K562 (cell line): ENCODE results near the gene WNT11. TPM values are rescaled to one million over a fixed set of nuclear protein-coding genes. Genes with fewer than 3 reads are reported as not detected.
A peak's percentile ranks its signal among the peaks of the same experiment; 100 is the strongest.

Experiments
- ATAC-seq: fragments of 200-7000 bp; cut with Tn5 transposase; 3 replicates; pipeline ENCODE4 v1.9.1; 2020; ENCODE audit warnings: moderate library complexity
- BruUV-seq: library from RNA; stranded (reverse); fragments of 400-500 nt; replicated peaks from 2 replicates; lab custom pipeline; 2021; lab: Mats Ljungman, UMichigan
- CTCF ChIA-PET: fragments of 300-600 bp; formaldehyde crosslinking; extraction: SDS; loops from one replicate; lab custom pipeline; 2021; ENCODE audit warnings: low intra/inter-chr PET ratio; lab: Yijun Ruan, JAX
- POLR2A ChIA-PET: fragments of 300-600, 350-650 bp; sonication (Branson Sonifier 250); formaldehyde crosslinking; extraction: SDS; loops from one replicate; lab custom pipeline; 2021; ENCODE audit warnings: antibody characterized with exemption, inconsistent platforms; lab: Yijun Ruan, JAX
- DNase-seq, 4 experiments: peaks; one replicate each; pipeline versions ENCODE4 v3.0.0 to v3.0.0-alpha.2; 2011 to 2018; ENCODE audit warnings: low spot score in 3 of 4, mixed read lengths in 3 of 4; ENCODE audit errors: extremely low read depth in 1 of 4
- FAIRE-seq: peaks from 2 replicates; lab custom pipeline; 2011; peaks lifted over from hg19 to GRCh38; lab: Jason Lieb, UNC
- H2AFZ ChIP-seq: 2 replicates; pipeline ENCODE4 v1.6.0; 2011; ENCODE audit warnings: low read depth, low read length, control low read depth, inconsistent platforms
- H3K27ac ChIP-seq: fragments of 200-600 bp; 3 replicates; pipeline ENCODE4 v1.8.0; 2011; ENCODE audit warnings: low read depth, mild to moderate bottlenecking, control low read depth, inconsistent platforms, low read length, moderate library complexity, mixed read lengths; ENCODE audit errors: extremely low read depth
- H3K27me3 ChIP-seq, 2 experiments: fragments of 300-600 bp in 1 of 2; 2 replicates in 1 of 2; 3 replicates in 1 of 2; pipeline versions ENCODE4 v1.6.0 to v1.8.0; 2011; ENCODE audit warnings: inconsistent platforms in 2 of 2, low read length in 2 of 2, mild to moderate bottlenecking in 1 of 2, mixed read lengths in 1 of 2, moderate library complexity in 1 of 2; ENCODE audit not compliant: control insufficient read depth in 2 of 2, insufficient read depth in 2 of 2
- H3K36me3 ChIP-seq: fragments of 300-600 bp; 3 replicates; pipeline ENCODE4 v1.8.0; 2011; ENCODE audit warnings: mild to moderate bottlenecking, low read length, inconsistent platforms; ENCODE audit not compliant: control insufficient read depth, insufficient read depth
- H3K4me1 ChIP-seq, 2 experiments: fragments of 200-600 bp in 1 of 2; replicated peaks in 1 of 2; 2 replicates in 1 of 2; 3 replicates in 1 of 2; pipeline versions ENCODE4 v1.5.1 to v1.8.0; 2011; ENCODE audit warnings: inconsistent platforms in 2 of 2, low read length in 2 of 2, mild to moderate bottlenecking in 1 of 2, mixed read lengths in 1 of 2, moderate library complexity in 1 of 2; ENCODE audit not compliant: control insufficient read depth in 2 of 2, insufficient read depth in 2 of 2
- H3K4me2 ChIP-seq: 2 replicates; pipeline ENCODE4 v1.6.1; 2011; ENCODE audit warnings: low read length, control low read depth, inconsistent platforms, mixed read lengths; ENCODE audit not compliant: insufficient read depth
- H3K4me3 ChIP-seq: fragments of 200-600 bp; sonication (generic), shearing (Covaris generic); 2 replicates; pipeline ENCODE4 v1.5.1; 2016; ENCODE audit warnings: control low read depth, inconsistent platforms
- H3K79me2 ChIP-seq: fragments of 200-600 bp; 3 replicates; pipeline ENCODE4 v1.8.0; 2011; ENCODE audit warnings: low read length, inconsistent platforms; ENCODE audit not compliant: control insufficient read depth, insufficient read depth
- H3K9ac ChIP-seq, 2 experiments: 2 replicates each; pipeline versions ENCODE4 v1.6.0 to v1.6.1; 2011; ENCODE audit warnings: low read depth in 2 of 2, low read length in 2 of 2, control low read depth in 1 of 2, inconsistent platforms in 1 of 2, mild to moderate bottlenecking in 1 of 2, mixed read lengths in 1 of 2; ENCODE audit not compliant: insufficient read depth in 1 of 2
- H3K9me1 ChIP-seq: one replicate; pipeline ENCODE4 v1.6.0; 2011; ENCODE audit warnings: inconsistent platforms, mild to moderate bottlenecking, low read length, moderate library complexity; ENCODE audit not compliant: control insufficient read depth, insufficient read depth
- H3K9me3 ChIP-seq: replicated peaks from 2 replicates; pipeline ENCODE4 v1.5.1; 2011; ENCODE audit warnings: low read depth, low read length, inconsistent platforms; ENCODE audit not compliant: control insufficient read depth, insufficient read depth
- H4K20me1 ChIP-seq: replicated peaks from 2 replicates; pipeline ENCODE4 v1.6.1; 2011; ENCODE audit warnings: low read length, inconsistent platforms, mixed read lengths; ENCODE audit not compliant: control insufficient read depth, insufficient read depth
- MEIS2 ChIP-seq: fragments of 450-650 bp; IDR thresholded peaks from 2 replicates; pipeline ENCODE4 v1.6.1; 2014; ENCODE audit warnings: mild to moderate bottlenecking; ENCODE audit not compliant: partially characterized antibody
- PBX2 ChIP-seq, 2 experiments: IDR thresholded peaks in 1 of 2; conservative IDR thresholded peaks in 1 of 2; 2 replicates each; pipeline ENCODE4 v1.6.1; 2016; ENCODE audit warnings: low read depth in 2 of 2, mild to moderate bottlenecking in 1 of 2, missing compliant biosample characterization in 1 of 2, missing genetic modification characterization in 1 of 2, moderate library complexity in 1 of 2
- PKNOX1 ChIP-seq: fragments of 450-650 bp; IDR thresholded peaks from 2 replicates; pipeline ENCODE4 v1.6.1; 2016
- ZNF133 ChIP-seq: fragments of 250-450 bp; sonication (Bioruptor Pico); IDR thresholded peaks from 2 replicates; pipeline ENCODE4 v1.4.0; 2020; ENCODE audit warnings: mild to moderate bottlenecking
- WGBS: fragments of 100-300 bp; shearing (Covaris generic); methylation state at CpG from one replicate; pipeline ENCODE4 v1.1.6; 2016; ENCODE audit warnings: low coverage, mixed read lengths; ENCODE audit not compliant: insufficient coverage; ENCODE audit errors: missing lambda C conversion rate; 5-methylcytosine and 5-hydroxymethylcytosine counted together
- in situ Hi-C: fragments of 300-500 bp; cut with MboI; formaldehyde crosslinking; loops from 4 replicates; pipeline ENCODE4 v1.15.0; 2018; ENCODE audit warnings: inconsistent platforms, mixed read lengths
- intact Hi-C: fragments of 100-400 bp; cut with micrococcal nuclease; formaldehyde crosslinking; loops from 2 replicates; pipeline ENCODE4 v1.14.2; 2022
- polyA plus RNA-seq, 8 experiments: library from polyadenylated mRNA; depleted of rRNA in 4 of 8; stranded (reverse) in 5 of 8; unstranded in 3 of 8; fragments of >200 nt; fragmentation: Nextera tagmentation in 2 of 8; fragmentation: Illumina TruSeq in 1 of 8; extraction: Ambion mirVana in 2 of 8; extraction: Trizol in 1 of 8; gene quantifications; 2 replicates each; pipeline versions ENCODE4 v1.2.1 to v1.2.3, GENCODE V29; 2011 to 2014; ENCODE audit warnings: inconsistent platforms in 1 of 8, missing spikeins in 1 of 8
- total RNA-seq, 7 experiments: library from RNA; depleted of rRNA in 6 of 7; stranded (reverse); fragments of >200 nt in 6 of 7; fragmentation: Illumina TruSeq in 2 of 7; extraction: Trizol in 2 of 7; gene quantifications; 2 replicates each; pipeline versions ENCODE4 v1.2.1 to v1.2.3, GENCODE V29; 2011 to 2021; ENCODE audit warnings: low replicate concordance in 1 of 7

The WNT11 gene
- total and polyA plus RNA-seq, 9 of the 15 experiments (the other 6 are each of a cell fraction or from before 2014, with no cell fraction given) = 0.03 to 0.20 (median 0.09) TPM; not detected in 4

GRCh38 chr11:76172583-76172982 is 33.7 kb downstream of the WNT11 start:
- Histone ChIP-seq H3K9me3 (no peaks in the 10 kb centered on the region), H3K4me1 (peaks cover 5 to 28% of the 10 kb centered on the region in 2 experiments; a peak in 4 of 5 replicates), H3K36me3 (no peaks in the 10 kb centered on the region), H3K4me2 (no peak overlapping the region), H3K9me1 (peaks cover 3% of the 10 kb centered on the region), H2AFZ (no peak overlapping the region), H3K79me2 (no peaks in the 10 kb centered on the region), H4K20me1 (peaks cover 16% of the 10 kb centered on the region; the same call in 1 of the 2 replicates)
- no peak for DNase-seq
- intact Hi-C loops = no loop called here
- FAIRE-seq = no peak
- no peak for TF ChIP-seq PBX2 (CRISPR knock-in tag; IDR thresholded peaks at IDR 0.05; ENCODE audit: low read depth)
- peak; percentile 38; the same call in 1 of the 2 replicates for TF ChIP-seq PBX2 (tag; conservative IDR thresholded peaks at IDR 0.05; ENCODE audit: low read depth)
- peak; percentile 31; the same call in 1 of the 2 replicates for TF ChIP-seq PKNOX1
- TF ChIP-seq ZNF133 (CRISPR knock-in tag) = no peak
- peak; percentile 47 for TF ChIP-seq MEIS2
- TF ChIP-seq, all 486 proteins: peak for 3
- Histone ChIP-seq H3K27ac (no peak overlapping the region), H3K9ac (peak overlapping the region in 1 of 2 experiments; percentile 26; a peak in 2 of 4 replicates), H3K27me3 (peaks cover 17 to 53% of the 10 kb centered on the region in 2 experiments), H3K4me3 (no peak overlapping the region)
- ChIA-PET CTCF (no interaction called here), POLR2A (no interaction called here)
- no peak for ATAC-seq
- no TSS peak for BruUV-seq
- WGBS = 7% methylated on average over 9 of the region's 13 CpGs
- in situ Hi-C loops = no loop called here
